Ureter (tissue), 1 donor: ENCODE data around the gene AATF. TPM values are rescaled to one million over a fixed set of nuclear protein-coding genes. Genes with fewer than 3 reads are reported as not detected.

Experiments used
- DNase-seq: peaks from one replicate; pipeline ENCODE4 v3.0.0-alpha.2; 2020; ENCODE audit warnings: low spot score
- total RNA-seq: library from RNA; stranded (reverse); gene quantifications from one replicate; pipeline ENCODE4 v1.2.4, GENCODE V29; 2023
- donor health status: DM: yes; HTN: yes; CAD: no.

The AATF gene
- total RNA-seq, 1 donor from 2014 or later = 48.7 TPM

- DNase-seq = no peak
Measured at GRCh38 chr17:36979565-36979941, 30.8 kb downstream of the AATF start.

GRCh38 chr17:36980280-36980761, 31.6 kb downstream of the AATF start:
- no peak for DNase-seq

GRCh38 chr17:36983618-36984017, 34.9 kb downstream of the AATF start:
- no peak for DNase-seq

- no peak for DNase-seq
Measured at GRCh38 chr17:36989173-36989572, 40.4 kb downstream of the AATF start.

- no peak for DNase-seq
Measured at GRCh38 chr17:36992701-36993100, 43.9 kb downstream of the AATF start.

DNA sequence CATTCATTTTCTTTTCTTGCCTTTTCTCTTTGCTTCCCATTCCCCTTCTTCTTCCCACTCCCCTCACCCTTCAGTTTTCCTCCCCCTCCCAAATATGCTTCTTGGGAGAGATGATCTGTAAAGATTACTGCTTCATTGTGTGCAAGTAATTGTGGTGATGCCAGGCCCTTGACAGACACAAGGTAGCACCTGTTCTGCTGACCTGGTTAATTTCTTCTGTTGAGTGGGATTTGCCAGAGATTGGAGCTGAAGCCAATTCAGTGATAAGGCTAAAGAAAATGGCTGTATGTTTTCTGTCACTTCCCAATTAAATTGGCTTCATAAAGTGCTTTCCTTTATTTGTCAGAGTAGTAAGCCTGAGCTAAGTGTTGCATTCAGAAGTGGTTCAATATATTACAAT, 44.5 kb downstream of the AATF start:
- no peak for DNase-seq

- DNase-seq = no peak
Measured at GRCh38 chr17:36994438-36994837, 45.7 kb downstream of the AATF start.

- no peak for DNase-seq
Measured at GRCh38 chr17:36999471-36999870, 50.7 kb downstream of the AATF start.

- DNase-seq = no peak
Measured at GRCh38 chr17:37016780-37017179, 68.0 kb downstream of the AATF start.

DNA sequence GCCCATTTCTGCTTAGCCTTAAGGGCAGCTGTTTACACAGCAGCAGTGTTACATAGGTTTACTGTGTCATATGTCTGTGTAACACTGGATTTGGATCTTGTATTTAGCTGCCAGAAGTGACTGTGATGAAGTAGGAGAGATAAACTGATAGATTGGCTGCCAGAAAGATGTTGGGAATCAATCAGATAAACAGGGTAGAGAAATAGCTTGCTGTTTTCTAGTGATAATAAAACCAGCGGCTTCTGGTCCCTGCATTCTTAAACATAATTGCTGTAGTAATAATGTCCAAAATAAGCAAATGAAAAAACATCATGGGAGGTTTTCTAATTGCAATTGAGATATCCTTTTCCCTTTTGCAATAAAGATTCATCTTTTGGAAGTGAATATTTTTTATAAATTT, 68.7 kb downstream of the AATF start:
- no peak for DNase-seq

DNA sequence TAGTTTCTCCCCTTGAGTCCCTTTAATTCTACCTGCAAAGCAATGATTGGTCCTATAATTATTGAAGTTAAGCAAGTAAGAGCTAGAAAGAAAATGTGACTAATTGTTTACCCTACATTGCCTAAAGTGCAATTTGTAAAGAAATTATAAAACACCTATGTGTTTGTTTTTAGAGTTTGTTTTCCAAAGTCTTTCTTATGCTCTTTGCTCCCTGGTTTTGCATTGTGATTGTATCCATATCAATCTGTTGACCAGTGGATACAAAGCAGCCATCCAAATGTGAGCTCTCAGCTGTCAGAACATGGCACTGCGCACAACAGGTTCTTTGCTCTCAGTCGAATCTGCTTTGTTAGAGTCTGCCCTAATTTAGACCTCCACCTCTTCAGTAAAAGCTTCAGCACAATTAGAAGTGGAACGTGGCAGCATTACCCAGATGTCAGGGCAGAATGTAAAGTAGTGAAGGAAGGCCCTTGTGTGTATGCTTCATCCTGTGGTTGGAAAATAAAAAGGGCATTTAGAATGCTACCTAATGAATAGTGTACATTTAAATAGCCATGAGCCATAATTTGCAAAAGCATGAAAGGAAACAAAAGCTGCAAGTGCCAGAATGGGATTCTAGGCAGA, 70.5 kb downstream of the AATF start:
- DNase-seq = no peak

DNA sequence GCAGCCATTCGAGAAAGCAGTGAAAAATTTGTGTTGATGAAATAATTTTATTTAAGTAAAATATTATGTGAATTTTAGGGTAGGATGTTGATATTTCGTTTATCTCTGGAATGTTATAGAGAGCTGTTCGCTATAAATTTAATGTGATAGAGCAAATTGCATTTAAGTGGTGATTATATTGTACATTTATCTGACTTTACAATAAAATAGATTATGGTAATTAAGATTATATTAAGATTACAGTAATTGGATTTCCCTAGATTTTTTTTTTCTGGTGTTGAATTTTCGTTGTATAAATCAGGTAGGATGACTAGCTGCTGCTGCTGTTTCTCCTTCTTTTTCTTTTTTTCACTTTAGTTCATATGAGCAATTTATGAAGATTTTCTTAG, 71.0 kb downstream of the AATF start:
- DNase-seq = no peak

GRCh38 chr17:37024181-37024637, 75.5 kb downstream of the AATF start:
- DNase-seq = no peak

DNA sequence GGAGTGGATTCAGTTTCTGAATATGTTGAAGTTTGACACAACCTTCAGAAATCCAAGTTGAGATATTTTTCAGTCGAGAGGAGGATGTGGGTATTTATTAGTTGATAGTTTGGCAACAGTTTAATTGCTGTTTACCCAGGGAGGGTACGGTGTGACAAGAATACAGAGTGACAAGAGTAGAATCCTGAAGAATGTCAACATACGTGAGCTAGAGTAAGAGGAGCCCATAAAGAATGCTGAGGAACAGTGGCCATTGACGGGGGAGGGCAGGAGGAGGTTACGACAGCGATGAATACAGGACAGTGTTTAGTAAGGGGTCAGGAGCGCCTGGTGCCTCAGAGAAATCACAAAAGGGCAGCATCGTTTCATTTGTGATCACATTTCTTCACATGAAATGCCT, 76.5 kb downstream of the AATF start:
- no peak for DNase-seq

DNA sequence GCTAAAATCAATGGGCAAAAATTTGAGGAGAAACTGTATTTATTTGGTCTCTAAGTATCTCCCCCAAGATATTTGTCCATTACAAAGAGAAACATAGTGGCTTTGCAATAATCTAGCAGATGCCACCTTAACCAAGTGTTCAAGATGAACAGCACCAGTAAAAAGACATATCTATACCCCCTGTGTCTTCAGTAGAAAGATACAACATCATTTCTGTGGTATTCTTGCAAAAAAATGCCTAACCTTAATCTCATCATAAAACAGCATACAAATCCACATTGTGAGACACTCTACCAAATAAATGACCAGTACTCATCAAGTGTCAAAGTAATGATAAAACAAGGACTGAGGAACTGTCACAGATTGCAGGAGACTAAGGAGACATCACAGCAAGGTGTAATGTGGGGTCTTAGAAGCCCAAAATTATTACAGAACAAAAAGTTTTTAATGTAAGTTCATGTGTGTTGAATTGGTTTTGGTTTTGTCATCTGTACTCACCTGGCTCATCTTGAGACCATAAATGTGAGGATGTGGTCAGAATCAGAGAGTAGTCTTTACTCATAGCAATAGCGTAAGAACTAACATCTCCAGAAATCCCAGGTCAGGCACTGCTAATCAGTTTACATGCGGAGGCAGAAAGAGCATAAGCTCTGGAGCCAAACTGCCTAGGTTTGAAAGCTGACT, 77.2 kb downstream of the AATF start:
- no peak for DNase-seq

GRCh38 chr17:37026531-37026869, 77.7 kb downstream of the AATF start:
- DNase-seq = no peak

DNA sequence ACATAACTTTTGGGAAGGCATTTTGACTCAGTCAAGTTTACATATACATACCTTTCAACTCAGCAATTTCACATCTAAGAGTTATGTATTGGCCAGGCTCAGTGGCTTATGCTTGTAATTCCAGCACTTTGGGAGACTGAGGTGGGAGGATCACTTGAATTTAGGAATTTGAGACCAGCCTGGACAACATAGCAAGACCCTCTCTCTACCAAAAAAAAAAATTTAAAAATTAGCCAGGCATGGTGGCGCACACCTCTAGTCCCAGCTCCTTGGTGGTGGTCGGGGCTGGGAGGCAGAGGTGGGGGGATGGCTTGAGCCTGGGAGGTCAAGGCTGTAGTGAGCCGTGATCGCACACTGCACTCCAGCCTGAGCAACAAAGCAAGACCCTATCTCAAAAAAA, 79.3 kb downstream of the AATF start:
- DNase-seq = no peak

DNA sequence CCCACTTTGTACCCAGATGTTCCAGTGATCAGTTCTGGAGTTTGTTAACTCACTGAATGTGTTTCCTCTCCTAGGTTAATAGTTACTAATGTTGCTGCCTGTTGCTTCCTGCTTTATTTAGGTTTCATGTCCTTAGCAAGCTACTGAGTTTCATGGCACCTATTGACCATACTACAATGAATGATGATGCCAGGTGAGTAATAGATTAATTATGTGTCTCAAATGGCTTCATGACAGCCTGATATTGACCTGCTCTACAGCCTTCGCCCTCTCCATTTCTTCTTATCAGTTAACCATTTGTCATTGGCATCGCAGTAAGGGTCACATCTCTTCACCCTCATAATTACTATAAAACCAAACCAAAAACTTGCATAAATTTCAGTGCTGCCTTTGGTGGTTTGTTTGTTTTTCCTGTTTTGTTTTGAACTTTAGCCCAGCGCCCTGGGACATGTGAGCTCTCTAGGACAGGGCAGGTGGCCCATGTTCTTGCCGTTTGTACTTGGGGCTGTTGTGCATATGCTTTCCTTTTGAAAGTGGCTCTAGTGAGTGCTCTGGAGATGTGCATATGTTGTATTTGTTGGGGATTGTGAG, 82.8 kb downstream of the AATF start:
- no peak for DNase-seq

DNA sequence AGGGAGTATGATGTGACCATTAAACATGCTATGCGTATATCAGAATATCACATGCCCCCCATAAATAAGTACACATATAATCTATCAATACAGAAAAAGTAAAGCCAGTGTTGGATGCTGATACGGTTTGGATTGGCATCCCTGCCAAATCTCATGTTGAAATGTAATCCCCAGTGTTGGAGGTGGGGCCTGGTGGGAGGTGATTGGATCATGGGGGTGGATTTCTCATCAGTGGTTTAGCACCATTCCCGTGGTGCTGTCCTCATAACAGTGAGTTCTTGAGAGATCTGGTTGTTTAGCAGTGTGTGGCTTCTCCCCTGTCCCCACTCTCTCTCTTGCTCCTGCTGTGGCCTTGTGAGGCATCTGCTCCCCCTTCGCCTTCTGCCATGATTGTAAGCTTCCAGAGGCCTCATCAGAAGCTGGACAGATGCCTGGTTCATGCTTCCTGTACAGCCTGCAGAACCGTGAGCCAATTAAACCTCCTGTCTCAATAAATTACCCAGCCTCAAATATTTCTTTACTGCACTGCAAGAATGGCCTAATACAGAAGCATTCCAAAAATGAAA, 88.9 kb downstream of the AATF start:
- DNase-seq = no peak

- DNase-seq = no peak
Measured at GRCh38 chr17:37039269-37039668, 90.5 kb downstream of the AATF start.

DNA sequence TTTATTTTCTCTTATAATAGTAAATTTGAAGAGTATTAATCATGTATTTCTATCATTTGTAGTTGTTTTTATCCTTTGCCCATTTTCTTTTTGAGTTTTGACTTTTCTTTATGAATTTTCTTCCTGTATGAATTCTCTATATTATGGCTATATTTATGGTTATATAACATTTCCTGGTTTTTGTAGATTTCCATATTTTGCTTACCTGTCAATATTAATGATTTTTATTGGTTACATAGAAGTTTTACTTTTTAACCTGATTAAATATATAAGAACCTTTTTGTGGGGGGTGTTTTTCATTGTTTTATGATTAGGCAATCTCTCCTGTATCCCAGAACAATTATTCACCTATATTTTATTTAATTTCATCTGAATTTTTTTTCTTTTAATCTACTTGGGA, 93.2 kb downstream of the AATF start:
- DNase-seq = no peak

DNA sequence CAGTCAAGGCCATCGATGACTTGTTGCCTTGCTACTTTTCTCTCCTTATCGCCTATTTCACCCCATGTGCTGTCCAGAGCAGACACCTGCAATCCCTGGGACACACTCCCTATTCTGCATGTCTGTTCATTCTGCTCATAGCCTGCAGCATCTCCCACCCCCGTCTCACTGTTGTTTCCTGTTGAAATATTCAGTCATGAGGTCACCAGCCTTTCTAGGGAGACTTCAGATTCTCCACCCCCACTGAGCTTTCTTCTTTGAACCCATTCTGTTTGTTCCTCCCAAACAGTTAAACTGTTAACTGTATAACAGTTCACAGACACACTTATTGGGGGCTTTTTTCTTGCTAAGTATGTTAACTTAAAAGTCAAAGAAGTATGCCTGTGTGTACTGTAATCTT, 94.4 kb downstream of the AATF start:
- DNase-seq = no peak

DNA sequence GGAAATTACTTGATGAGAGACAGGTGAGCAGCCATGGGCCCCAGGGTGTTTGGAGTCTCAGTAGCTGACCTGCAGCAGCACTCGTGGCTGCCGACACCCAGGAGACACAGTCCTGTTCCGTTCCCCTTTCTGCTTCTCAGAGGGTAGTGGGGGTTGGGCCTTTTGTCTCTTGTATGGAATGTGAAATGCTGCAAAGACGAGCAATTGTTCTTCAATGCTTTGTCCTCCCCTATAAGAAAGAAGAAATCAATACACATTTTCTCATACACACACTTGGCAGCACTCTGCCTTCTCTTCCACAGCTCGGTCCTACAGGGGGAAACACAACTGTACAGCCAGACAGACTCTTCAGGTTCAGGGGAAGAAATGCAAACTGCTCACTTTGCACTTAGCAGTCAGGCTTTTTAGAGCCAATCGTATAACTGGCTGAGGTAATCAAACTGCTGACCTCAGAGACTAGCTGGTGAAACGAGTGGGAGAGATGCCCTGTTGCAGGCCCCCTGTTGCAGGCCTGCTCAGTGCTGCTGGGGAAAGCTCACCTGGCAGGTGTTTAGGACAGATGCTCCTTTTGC, 96.7 kb downstream of the AATF start:
- DNase-seq = no peak
